HG03354 (cell line): ENCODE measurements around the gene DBF4B.
A peak's percentile ranks its signal among the peaks of the same experiment; 100 is the strongest.

Experiments used
- ATAC-seq: cut with Tn5 transposase; IDR thresholded peaks from one replicate; pipeline ENCODE4 v1.9.1; 2021; ENCODE audit warnings: mild to moderate bottlenecking; ENCODE audit not compliant: unreplicated experiment, poor library complexity, severe bottlenecking

DBF4B gene

DNA sequence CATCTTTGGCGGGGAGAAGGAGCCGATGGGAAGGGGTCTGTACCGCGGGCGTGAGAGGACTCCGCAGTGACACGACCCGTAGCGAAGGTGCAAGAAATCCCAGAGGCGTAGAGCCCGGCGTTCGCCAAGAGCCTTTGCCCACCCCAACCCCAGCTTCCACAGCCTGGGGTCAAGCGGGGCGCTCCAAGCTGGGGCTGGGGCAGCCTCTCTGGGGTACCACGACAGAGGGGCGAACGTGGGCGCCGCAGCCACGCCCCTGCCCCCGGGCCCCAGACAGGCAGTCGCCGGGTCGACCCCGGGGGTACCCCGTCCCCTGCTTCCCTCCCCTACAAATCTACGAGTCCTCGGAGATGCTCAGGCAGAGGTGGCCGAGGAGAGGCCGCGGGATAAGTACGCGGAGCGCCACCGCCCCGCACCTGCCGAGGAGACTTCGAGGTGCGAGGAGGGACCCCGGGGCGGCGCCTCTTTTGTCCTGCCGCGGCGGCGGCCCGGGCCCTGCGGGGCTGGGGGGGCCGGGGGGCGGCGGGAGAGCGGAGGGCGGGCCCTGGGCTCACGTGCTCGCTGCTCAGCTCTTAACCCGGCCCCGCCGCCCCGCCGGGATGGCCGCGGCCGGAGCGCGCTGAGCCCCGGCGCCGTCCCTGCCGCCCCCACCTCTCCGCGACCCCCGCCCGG lies 50.1 kb downstream of the DBF4B start, which contains the start of gene ADAM11:
Gene ADAM11 (plus strand): TSS at position 575 of the 672 bp plus-strand sequence. CDS start 212 bp downstream, outside the sequence.
- no peak for ATAC-seq

DNA sequence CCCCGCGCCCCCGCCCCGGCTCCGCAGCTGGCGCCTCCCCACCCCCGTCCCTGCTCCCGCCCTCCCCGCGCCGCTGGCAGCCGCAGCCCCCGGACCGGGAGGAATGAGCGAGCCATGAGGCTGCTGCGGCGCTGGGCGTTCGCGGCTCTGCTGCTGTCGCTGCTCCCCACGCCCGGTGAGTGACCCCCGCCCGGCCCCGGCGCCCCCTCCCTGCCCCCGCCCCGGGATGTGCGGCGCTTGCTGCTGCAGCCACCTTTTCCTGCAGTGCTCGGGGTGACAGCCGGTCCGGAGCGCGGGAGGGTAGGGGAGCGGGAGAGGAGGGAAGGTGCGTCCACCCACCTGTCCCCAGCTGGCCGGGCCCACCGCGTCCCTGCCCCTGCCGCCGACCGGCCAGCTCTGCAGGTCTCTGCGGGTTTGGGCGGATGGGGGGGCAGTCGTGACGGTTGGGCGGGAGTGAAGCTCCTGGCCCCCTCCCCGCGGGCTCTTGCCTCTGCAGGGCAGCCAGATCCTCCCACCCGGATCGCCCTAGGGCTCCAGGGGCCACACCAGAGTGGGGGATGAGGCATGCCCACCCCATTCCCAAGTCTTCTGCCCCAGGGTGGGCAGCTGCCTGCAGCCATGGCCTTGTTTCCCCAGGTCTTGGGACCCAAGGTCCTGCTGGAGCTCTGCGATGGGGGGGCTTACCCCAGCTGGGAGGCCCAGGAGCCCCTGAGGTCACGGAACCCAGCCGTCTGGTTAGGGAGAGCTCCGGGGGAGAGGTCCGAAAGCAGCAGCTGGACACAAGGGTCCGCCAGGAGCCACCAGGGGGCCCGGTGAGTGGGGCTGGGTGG lies 50.8 kb downstream of the DBF4B start:
- ATAC-seq: no peak

DNA sequence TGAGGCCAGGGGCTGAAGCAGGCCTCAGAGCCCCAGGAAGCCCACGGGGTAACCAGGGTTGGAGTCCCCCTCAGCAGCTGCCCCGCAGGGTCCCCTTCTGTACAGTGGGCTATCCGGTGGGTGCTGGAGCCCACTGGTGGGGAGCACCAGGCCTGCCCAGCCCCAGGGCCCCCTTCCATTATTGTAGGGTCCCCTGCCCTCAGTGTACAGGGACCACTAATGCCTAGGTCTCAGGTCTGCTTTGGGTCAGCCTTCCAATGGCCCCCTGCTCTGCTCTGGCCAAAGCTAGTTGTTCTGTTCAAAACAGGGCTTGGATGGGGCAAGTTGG lies 51.4 kb downstream of the DBF4B start:
- no peak for ATAC-seq

DNA sequence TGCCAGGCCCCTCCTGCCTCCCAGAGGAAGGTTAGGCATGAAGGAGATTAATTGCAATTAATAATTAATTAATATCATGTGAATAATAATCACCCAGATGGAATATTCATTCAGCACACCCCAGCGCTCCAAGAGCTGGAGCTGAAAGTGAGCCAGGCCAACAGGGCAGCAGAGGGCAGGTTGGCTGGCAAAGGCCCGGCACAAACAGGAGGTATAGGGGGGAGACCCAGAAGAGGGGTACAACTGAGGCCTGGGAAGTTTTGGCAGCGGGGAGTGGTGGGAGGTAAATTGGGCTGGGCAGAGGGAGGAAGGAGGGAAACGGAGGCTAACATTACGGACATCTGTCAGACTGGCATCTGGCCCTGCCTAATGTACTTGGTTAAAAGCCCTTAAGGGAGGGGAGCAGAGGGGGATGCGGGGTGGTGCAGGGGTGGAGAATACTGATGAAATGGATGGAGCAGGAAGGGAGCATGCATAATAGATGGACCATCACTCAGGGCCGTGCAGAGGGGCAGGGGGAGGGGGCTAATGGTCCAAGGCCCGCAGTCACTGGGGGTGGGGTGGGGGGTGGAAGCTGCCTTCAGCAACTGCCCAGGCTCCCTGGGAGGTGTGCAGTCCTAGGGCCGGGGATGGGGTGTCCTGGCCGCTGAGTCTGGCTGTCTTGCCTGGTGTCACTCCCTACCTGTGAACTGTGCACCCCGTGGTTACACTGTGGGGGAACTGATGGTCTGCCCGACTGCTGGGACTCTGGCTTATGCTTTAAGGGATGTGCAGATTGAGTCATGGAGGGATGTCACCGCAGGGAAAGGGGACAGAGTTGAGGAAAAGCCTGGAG lies 52.2 kb downstream of the DBF4B start:
- ATAC-seq: no peak

DNA sequence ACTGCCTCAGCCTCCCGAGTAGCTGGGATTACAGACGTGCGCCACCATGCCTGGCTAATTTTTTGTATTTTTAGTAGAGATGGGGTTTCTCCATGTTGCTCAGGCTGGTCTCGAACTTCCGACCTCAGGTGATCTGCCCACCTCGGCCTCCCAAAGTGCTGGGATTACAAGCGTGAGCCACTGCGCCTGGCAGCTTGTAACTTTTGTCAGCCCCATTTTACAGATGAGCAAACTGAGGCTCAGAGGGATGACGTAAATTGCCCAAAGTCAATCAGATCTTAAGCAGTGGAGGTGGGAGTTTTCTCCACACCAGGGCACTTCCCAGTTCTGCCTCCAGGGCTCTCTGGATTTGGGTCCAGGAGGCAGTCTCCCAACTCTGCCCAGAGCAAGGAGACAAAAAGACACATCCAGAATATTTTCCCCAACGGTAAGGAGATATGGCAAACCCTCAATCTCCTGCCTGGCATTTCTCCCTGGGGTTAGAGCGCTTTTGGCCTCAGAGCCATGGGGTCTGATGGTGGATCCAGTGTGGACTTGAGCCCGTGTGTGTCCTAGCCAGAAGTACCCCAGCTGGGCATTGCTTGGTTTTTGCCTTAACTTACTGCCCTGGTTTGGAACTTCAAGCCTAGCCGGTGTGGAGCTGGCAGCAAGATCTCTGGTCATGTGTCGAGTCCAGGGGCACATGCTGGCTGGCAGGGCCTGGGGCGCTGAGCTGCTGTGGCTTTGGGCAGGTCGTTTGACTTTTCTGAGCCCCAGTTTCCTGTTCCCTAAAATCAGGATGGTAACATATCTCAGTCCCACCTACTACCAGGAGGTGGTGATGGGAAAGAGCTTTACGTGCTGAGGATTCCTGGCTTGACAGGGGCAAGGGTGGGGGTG lies 53.7 kb downstream of the DBF4B start:
- no peak for ATAC-seq

DNA sequence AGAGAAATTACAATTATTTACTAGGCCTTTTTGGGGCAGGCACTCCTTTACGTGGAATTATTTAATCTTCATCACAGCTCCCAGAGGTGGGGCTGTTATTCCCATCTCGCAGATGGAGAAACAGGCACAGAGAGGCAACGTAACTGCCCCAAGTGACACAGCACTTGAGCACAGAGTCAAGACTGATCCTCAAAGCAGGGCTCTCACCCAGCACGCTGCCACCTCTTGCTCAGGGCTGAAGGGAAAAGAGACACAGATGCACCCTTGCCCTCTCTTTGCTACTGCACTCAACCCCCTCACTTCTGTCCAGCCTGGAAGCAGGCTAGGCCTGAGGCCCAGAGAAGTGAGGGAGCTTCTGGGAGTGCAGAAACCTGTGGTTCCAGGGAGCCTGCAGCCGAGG lies 54.7 kb downstream of the DBF4B start:
- ATAC-seq: no peak

DNA sequence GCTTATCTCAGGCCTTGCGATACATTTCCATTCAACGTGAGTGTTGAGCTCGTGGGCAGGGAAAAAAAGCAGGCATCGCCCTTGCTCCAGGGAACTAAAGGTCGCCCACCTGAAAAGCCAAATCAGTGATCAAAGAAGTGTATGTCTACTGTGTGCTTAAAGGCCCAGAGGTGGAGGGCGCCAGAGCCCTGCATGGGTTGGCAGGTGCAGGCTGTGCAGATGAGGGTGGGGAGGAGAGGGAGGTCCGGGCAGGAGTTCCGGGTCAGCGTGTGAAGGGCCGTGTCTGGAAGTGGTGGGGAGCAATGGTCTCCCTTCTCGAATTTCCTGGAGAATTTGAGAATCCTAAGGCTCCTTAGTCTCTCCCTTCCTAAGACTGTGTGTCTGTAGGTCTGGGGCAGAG lies 57.5 kb downstream of the DBF4B start:
- no peak for ATAC-seq

DNA sequence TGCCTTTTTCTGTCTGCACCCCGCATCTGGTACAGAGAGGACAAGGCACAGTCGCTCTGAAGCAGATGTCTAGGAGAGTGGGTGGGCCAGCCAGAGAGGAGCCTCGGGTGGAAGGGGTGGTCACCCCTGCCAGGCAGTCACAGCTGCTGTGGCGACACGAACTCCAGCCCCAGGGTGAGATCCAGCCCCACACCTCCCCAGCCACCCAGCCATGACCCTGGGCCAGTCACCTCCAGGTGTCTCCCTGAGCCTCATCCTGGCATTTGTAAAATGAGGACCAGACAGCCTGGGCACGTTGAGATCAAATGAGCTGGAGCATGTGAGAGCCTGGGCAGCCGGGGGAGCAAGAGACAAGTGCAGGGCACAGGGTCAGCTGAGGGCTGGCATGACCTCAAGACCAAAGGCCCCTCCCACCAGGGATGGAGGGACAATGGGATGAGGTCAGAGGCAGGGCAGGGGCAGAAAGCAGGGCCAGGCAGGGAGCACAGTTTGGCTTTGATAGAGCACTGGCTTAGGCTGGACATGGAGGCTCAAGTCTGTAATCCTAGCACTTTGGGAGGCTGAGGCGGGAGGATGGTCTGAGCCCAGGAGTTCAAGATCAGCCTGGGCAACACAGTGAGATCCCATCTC lies 58.1 kb downstream of the DBF4B start:
- no peak for ATAC-seq

DNA sequence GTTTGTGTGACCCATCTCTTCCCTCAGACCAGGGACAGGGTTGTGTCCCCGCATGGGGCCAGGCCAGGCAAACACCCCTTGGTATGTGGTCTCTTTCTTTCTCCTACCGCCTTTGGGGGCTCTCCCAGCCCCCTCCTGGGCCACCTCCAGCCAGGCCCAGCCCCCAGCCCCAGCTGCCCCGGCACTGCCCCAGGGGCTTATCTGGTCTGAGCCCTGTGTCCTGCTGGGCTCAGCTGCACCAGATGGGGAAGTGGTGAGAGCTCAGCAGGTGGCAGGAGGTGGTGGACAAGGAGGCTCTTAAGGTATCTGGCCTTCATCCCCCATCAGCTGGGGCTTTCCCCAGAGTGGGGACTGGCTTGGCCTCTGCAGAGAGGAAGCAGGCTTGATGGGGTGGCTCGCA lies 59.0 kb downstream of the DBF4B start:
- ATAC-seq: no peak

DNA sequence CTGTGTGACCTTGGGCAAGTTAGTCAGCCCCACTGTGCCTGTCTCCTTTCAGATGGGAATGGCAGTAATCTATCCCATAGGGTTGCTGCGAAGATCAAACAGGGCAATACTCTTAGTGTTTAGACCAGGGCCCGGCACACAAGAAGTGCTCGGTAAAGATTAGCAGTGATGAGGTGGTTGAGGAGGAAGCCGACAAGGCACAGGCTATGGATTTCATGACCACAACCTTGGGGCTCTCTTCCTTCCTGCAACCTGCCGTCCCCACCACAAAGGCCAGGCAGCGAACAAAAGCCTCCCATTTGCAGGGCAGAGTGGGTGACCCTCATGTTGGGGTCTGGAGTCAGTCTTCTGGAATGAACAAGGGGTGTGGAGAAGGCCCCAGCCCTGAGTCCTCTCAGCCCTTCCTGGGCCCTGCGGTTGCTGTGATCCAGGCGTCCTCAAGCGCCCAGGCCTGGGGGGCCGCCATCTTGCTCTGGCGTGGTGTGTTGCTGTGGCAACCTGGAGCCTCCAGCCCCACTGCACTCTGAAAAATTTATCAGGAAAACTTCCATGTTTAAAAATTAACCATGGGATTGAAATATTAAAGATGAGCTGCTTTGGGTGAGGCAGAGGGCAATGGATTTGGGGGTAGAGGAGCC lies 60.2 kb downstream of the DBF4B start:
- no peak for ATAC-seq

DNA sequence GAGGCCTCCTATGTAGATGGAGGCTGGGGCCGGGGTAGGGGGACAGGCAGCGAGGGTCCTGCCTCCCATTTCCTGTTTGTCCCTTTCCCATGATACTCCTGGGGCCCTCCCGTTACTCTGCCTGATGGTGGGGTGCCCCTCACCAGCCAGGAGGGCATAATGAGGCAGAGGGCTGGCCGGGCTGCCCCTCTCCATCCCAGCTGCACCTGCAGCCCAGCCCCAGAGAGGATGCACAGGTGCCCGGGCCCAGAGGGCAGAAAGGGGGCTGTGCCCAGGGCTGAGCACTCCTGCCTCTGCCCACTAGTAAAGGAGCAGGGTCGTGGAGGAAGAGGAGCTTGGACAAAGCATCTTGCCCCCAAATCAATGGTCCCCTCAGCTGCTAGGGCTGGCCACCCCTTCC lies 60.8 kb downstream of the DBF4B start:
- no peak for ATAC-seq

DNA sequence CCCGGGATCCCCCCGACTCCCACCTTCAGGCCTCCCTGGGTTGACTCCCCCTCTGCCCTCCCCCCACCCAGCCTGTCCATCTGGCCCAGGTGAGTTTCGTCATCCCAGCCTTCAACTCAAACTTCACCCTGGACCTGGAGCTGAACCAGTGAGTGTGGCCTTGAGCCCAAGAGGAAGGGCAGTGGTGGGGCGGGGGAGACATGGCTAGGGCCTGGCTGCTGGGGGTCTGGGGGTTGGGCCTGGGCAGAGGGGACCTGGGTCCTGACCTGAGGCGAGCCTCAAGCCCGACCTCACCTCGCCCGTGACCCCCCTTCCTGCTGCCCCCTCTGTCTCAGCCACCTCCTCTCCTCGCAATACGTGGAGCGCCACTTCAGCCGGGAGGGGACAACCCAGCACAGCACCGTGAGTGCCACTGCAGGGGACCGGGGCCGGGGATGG lies 61.2 kb downstream of the DBF4B start:
- ATAC-seq: no peak

DNA sequence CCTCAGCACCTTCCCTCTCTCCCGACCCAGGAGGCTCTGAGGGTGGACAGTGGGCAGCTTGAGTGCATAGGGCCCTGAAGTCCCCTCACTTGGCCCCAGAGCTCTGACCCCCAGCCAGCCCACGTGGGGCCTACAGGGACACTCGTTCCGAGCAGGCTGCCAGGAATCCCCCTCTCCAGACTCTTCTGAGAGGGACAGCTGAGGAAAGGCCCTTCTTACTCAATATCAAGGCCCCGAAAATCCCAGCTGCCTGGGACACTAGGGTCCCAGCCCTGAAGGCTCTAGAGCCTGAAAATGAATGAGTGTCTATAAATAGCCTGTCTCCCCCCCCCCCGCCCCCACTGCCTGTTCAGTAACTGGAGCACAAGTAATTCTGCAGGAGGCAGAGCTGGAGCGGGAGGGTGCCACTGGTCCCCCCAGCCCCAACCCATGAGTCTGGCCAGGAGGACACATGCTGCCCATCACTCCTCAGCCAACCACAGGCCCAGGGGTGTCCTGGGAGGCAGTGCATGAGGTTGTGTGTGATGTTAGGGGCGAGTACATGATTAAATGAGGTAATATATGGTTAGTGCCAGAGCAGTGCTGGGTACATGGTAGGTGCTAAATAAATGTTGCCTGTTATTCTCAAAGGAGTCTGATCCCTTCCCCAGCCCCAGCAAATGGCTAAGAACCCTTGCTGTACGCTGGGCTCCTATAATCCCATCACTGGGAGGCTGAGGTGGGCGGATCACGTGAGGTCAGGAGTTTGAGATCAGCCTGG lies 61.9 kb downstream of the DBF4B start:
- no peak for ATAC-seq

DNA sequence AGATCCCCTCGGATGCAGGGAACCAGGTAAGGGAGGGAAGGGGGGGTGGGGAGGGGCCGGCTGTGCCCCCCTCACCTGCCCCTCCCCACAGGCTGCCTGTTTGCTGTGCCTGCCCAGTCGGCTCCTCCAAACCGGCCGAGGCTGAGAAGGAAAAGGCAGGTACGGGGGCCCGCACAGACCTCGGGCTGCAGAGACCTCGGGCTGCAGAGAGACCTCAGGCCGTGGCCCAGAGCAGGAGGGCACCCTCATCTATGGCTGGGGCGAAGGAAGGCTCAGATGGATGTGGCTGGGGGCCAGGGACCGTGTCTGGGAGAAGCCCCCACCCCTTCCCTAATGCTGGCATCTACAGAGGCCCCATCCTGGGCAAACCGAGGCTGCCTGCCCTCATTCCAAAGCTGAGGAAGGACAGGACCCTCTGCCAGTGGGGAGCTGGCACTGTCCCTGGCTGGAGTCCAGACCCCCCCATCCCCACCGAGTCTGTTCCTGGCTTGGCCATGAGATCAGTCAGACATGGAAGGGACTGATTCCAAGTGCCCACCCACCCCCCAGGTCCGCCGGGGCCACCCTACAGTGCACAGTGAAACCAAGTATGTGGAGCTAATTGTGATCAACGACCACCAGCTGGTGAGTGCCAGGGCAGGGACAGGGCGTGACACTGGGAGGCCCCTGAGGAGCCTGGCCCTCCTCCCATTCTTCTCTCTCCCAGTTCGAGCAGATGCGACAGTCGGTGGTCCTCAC lies 64.0 kb downstream of the DBF4B start:
- no peak for ATAC-seq

DNA sequence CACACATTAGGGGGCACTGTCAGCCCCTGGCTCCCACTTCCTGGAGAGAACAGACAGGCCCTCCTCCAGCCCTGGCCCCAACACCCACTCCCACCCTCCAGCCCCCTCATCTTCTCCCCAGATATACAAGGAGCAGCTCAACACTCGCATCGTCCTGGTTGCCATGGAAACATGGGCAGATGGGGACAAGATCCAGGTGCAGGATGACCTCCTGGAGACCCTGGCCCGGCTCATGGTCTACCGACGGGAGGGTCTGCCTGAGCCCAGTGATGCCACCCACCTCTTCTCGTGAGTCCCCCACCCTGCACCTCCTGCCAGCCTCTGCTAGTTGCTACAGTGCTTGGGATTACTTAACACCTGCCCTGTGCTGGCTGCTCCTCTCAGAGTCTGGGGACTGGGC lies 64.7 kb downstream of the DBF4B start:
- ATAC-seq: no peak

DNA sequence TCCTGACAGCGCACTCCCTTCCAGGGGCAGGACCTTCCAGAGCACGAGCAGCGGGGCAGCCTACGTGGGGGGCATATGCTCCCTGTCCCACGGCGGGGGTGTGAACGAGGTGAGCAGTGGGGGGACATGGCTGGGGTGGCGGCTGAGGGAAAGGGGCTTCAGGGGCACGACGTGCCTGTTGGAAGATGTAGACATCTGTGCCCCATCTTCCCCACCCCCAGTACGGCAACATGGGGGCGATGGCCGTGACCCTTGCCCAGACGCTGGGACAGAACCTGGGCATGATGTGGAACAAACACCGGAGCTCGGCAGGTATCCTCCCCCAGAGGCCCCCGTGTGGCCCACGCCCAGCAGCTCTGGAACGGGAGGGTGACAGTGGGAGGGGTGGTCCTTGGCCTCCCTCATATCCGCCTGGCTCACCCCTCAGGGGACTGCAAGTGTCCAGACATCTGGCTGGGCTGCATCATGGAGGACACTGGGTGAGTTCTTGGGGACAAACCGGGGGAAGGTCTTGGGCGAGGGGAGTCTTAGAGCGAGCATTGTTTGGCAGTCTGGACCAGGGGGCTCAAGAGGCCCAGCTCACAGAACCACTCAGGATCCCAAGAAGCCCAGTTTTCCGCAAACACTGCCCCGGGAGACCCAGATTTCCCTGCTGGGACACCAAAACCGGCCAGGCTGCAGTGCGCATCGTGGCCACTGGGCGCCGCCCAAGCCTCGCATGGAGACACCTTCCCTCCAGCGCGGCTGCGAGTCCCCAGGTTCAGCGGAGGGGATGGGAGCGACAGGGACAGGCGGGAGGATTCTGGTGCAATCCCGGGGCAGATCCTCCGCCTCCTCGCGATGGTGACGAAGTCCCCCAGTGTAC lies 66.0 kb downstream of the DBF4B start:
- ATAC-seq: peak; percentile 41
